GM18873 (cell line): ENCODE results near the gene LIN7A.

Experiments
- ATAC-seq: cut with Tn5 transposase; IDR thresholded peaks from one replicate; pipeline ENCODE4 v1.9.1; 2021; ENCODE audit warnings: mild to moderate bottlenecking, moderate library complexity, moderate number of reproducible peaks; ENCODE audit not compliant: unreplicated experiment, low FRiP score

Gene LIN7A

DNA sequence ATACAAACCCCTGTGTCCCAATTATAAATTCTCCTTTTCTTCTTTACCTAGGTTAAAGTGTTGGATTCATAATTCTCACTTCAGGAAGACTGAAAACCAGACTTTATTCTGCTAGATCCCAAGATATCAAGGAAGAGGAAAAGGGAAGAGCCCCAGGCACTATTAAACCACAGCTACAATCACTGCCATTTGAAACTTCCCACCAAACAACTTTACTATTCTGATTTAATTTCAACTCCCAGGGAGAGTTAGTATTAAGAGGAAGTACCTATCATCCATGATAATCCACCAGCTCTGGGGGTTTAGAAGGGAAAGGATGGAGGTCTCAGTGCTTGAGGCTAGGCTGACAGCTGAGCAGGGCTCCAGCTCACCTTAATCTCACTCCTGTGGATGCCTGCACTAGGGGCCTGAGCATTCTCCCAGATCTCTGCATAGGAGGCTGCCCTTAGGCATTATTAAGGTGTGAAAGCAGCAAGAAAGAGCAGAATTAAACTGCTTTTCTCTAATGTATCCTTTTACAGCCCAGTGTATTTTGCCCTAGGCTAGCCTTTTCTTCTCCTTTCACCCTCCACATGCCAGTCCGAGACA is 168.1 kb downstream of the LIN7A start:
- no peak for ATAC-seq

- peak; percentile 95 for ATAC-seq
Observed at GRCh38 chr12:80766897-80767296, 170.8 kb downstream of the LIN7A start.

GRCh38 chr12:80766210-80766609 is 171.5 kb downstream of the LIN7A start:
- no peak for ATAC-seq

GRCh38 chr12:80763874-80764273 is 173.9 kb downstream of the LIN7A start:
- ATAC-seq, result no peak

GRCh38 chr12:80761838-80762237 is 175.9 kb downstream of the LIN7A start:
- ATAC-seq, result no peak

DNA sequence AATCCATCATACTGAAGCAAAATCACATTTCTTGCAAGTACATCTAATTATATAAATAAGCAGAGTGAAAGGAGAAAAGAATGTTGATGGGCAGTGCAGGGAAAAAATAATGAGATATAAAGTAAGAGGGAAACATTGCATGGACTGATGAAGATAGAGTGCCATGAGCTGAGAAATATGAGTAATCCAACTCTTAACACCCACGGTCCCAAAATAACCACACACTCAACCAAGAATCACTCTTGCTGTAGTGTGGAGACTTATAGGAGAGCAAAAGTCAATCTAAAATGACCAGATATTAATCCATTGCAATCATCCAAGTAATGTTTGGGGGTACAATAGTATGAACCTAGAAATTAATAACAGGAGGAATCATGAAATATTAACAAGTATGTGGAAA is 180.9 kb downstream of the LIN7A start:
- ATAC-seq, result no peak

GRCh38 chr12:80754274-80754673 is 183.5 kb downstream of the LIN7A start:
- no peak for ATAC-seq

GRCh38 chr12:80752464-80752863 is 185.3 kb downstream of the LIN7A start:
- ATAC-seq, result no peak

DNA sequence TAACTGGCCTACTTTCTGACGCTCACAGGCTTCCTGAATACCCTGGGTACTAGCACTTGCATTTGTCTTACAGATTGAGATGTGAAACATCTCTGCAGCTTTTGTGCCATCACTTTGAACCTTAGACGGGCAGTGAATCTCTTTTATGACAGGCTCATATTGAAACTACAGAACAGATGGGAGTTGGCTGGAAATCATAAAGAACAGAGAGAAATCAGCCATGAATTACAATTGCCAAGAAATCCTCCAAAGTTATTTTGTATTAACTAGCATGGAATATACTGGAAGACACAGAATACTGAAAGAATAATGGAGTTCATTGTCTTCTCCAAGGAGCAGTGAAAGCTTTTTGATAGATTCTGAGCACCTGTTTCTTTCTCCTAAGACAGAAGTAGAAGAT is 188.3 kb downstream of the LIN7A start:
- no peak for ATAC-seq

- ATAC-seq, result no peak
Observed at GRCh38 chr12:80747800-80748199, 189.9 kb downstream of the LIN7A start.

- ATAC-seq, result no peak
Observed at GRCh38 chr12:80745851-80746505, 191.8 kb downstream of the LIN7A start.
